ENCODE data around the gene NANS.

DNA sequence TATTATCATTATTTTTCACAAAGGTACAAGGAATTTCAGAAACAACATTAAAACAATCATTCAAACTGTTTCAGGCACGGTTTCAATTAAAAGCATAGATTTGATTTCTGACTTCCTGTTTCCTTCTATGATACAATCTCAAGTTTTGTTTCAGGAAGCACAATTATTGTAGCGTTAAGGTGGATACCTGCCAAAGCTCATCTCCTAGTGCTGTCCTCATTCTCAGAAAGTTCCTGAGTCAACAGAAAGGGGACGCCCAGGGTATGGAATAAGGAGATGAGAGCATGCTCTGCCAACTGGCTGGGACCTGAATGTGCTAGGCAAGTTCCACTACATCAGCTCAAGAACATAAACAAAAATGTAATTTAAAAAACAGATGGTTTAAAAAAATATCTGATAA lies 64.5 kb downstream of the NANS start:
- TF ChIP-seq, protein P1, sequence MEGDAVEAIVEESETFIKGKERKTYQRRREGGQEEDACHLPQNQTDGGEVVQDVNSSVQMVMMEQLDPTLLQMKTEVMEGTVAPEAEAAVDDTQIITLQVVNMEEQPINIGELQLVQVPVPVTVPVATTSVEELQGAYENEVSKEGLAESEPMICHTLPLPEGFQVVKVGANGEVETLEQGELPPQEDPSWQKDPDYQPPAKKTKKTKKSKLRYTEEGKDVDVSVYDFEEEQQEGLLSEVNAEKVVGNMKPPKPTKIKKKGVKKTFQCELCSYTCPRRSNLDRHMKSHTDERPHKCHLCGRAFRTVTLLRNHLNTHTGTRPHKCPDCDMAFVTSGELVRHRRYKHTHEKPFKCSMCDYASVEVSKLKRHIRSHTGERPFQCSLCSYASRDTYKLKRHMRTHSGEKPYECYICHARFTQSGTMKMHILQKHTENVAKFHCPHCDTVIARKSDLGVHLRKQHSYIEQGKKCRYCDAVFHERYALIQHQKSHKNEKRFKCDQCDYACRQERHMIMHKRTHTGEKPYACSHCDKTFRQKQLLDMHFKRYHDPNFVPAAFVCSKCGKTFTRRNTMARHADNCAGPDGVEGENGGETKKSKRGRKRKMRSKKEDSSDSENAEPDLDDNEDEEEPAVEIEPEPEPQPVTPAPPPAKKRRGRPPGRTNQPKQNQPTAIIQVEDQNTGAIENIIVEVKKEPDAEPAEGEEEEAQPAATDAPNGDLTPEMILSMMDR (IDR thresholded peaks at IDR 0.05; ENCODE audit: insufficient read depth, low read depth, low read length) = no peak
- TF ChIP-seq EZH2 (IDR thresholded peaks at IDR 0.05; ENCODE audit: insufficient read depth, low read length) = no peak
